ENCODE results near the gene FAM25A. TPM values are rescaled to one million over a fixed set of nuclear protein-coding genes. Genes with fewer than 3 reads are reported as not detected.
A peak's percentile ranks its signal among the peaks of the same experiment; 100 is the strongest.
"Not testable (repeated sequence)": the region's sequence is repeated elsewhere in the genome, so short reads cannot be mapped to it uniquely, and the experiment has no call there.

Gene FAM25A
- total RNA-seq, 1 donor from 2014 or later, result not detected

DNA sequence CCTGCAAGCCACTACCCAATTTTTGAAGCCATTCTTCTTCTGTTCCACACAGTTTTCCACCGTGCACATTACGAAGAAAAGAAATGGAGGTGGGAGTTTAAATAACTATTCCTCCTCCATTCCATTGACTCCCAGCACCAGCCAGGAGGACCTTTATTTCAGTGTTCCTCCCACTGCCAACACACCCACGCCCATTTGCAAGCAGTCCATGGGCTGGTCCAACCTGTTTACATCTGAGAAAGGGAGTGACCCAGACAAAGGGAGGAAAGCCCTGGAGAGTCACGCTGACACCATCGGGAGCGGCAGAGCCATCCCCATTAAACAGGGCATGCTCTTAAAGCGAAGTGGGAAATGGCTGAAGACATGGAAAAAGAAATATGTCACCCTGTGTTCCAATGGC lies 11.8 kb upstream of the FAM25A start:
- not testable (repeated sequence) for DNase-seq (ENCODE audit: low spot score in 2 of 2); FAIRE-seq

DNA sequence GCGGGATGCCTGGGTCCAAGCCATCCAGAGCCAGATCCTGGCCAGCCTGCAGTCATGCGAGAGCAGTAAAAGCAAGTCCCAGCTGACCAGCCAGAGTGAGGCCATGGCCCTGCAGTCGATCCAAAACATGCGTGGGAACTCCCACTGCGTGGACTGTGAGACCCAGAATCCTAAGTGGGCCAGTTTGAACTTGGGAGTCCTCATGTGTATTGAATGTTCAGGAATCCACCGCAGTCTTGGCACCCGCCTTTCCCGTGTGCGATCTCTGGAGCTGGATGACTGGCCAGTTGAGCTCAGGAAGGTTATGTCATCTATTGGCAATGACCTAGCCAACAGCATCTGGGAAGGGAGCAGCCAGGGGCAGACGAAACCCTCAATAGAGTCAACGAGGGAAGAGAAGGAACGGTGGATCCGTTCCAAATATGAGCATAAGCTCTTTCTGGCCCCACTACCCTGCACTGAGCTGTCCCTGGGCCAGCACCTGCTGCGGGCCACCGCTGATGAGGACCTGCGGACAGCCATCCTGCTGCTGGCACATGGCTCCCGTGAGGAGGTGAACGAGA lies 10.9 kb upstream of the FAM25A start:
- FAIRE-seq; DNase-seq (ENCODE audit: low spot score in 2 of 2): not testable (repeated sequence)

DNA sequence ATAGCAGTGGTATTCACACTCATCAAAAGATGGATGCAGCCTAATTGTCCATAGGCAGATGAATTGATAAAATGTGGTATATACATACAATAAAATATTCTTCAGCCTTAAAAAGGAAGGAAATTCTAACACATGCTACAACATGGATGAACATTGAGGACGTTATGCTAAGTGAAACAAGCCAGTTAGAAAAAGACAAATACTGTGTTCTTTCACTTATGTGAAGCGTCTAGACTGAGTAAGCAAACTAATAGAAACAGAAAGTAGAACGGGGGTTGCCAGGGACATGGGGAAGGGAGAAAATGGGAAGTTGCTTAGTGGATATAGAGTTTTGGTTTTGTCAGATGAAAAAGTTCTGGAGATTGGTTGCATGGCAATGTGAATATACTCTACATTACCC lies 6.6 kb upstream of the FAM25A start:
- not testable (repeated sequence) for FAIRE-seq

DNA sequence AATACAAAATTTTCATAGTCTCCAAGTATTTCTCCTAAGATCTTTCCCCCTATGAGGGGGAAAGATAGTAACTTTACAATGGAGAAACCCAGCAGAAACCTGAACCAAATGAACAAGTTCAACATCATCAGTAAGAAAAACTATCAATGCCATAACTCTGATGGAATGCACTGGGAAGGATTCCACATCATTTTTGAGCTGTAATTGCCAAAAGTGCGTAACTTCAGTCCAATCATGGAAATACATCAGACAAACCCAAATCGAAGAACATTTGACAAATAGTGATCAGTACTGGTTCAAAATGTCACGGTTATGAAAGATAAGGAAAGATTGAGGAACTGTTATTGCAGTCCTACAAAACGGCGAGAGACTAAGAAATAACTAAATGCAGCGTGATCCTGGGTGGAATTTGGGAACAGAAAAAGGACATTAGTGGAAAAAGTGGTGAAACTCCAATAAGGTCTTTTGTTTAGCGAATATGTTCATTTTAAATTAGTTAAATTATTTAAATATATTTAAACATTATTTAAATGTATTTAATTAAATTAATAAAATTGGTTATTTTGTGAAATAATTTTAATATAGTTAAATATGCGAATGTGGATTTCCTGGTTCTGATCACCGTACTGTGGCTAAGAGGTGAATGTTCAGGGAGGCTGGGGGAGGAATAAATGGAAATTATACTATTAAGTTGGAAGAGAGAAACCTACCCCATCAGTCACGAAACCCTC lies 4.9 kb upstream of the FAM25A start:
- DNase-seq (ENCODE audit: low spot score in 2 of 2); FAIRE-seq: not testable (repeated sequence)

More for the DNA sequence above, 6.6 kb upstream of the FAM25A start:
- DNase-seq (ENCODE audit: low spot score in 2 of 2), result not testable (repeated sequence)

DNA sequence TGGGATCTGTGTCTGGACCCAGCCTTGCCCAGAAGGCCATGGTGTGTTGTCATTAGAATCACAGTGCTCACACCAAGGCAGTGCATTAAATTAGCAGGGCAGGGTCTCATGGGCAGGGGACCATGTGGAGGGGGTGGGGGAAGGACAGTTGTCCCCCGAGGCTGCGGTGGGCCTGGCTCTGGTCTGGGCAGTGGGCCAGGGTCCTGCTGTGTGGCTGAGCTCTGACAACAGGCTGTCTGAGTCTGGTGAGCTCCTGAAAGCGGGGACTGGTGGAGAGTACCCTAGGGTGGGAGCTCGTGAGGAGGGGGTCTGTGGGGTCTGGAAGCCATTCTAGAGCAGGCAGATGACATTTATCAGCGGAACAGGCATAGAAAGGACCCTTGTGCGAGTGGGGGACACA lies 2.0 kb upstream of the FAM25A start:
- DNase-seq (ENCODE audit: low spot score in 2 of 2); FAIRE-seq: not testable (repeated sequence)

DNA sequence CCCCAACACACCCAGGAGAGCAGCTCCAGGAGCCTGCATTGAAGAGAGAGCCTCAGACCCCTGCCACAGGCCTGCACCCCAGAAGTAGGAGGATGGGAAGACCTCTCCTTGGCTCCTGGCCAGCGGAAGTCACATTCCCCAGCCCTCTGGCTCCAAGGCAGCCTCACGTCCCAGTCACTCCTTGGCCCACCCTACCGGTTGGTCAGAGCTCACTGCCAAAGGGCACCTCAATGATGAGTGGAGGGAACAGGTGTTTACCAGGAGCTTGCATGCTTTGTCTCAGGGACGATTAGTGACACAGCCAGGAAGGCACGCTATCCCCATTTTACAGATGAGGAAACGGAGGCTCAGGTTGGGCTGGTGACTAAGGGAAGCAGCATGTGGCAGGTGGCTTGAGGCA lies 1.0 kb upstream of the FAM25A start:
- not testable (repeated sequence) for DNase-seq (ENCODE audit: low spot score in 2 of 2); FAIRE-seq

DNA sequence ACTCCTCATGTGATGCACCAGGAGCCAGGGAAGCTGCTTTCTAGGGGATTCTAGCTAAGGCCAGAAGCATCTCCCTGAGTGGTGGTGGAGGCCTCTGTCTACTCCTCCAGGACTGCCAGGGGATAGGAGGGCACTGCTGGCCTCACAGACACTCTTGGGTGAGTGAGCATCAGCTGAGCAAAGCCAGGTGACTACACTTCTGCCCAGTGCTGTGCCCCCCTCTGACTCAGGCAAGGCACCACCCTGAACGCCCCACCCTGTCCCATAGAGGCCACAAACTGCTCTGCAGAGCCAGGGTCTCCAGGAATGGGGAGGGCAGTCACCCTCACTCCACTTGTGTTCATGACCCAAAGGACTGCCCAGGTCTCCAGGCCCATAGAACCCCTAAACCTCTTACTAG lies 590 bp upstream of the FAM25A start:
- FAIRE-seq; DNase-seq (ENCODE audit: low spot score in 2 of 2): not testable (repeated sequence)

DNA sequence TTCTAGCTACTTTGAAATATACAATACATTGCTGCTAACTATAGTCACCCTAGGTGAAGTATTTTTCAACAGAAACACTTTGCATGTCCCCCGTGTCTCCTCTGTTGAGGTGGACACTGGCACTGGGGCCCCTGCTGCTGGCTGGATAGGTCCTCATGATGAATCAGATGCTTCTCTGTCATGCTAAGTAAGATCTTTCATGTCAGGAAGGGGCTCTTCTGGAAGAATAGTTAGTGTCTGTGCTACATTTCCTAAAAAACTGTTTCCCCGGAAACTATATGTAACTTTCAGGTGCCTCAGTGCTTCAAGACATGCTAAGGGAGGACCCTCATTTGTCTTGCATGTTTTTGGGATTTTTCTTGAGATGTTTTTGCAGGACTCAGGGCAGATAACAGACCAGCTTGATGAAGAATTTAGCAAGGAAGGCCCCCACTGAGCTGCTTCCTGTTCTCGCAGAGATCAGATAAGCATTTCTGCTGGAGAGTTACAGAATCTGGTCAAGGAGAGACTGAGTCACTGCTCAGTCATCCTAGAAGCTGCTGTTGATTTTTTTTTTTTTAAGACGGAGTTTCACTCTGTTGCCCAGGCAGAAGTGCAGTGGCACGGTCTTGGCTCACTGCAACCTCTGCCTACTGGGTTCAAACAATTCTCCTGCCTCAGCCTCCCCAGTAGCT lies 5.3 kb downstream of the FAM25A start:
- FAIRE-seq; DNase-seq (ENCODE audit: low spot score in 2 of 2): not testable (repeated sequence)

DNA sequence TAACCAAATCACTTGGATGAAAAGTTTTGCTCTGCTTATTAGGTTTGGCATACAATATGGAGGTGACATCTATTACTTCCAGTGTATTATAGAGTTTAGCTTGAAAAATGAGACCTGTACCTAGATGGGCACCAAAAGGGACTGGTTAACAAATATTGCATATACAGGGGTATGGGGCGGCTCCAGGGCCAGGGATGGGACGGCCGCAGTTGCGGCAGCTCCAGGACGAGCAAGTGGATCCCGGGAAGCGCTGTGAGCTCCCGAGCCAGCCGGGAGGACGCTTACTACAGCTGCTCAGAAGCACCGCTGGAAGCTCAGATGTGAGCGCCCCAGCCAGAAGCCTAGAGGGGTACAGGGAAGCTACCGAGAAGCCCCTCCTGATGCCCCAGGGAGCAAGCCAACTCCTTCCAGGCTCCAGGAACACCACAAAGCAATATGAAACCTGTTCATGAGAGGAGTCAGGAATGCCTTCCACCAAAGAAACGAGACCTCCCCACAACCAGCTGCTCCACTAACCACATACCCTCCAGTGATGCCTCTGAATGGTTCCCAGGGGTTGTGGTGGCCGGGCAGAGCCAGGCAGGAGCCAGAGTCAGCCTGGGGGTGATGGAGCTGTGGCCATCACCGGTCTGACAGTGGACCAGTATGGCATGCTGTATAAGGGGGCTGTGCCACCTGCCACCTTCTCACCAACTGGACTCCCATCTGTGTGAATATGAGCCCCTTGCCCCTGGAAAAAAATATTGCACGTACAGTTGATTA lies 6.8 kb downstream of the FAM25A start:
- not testable (repeated sequence) for FAIRE-seq

DNA sequence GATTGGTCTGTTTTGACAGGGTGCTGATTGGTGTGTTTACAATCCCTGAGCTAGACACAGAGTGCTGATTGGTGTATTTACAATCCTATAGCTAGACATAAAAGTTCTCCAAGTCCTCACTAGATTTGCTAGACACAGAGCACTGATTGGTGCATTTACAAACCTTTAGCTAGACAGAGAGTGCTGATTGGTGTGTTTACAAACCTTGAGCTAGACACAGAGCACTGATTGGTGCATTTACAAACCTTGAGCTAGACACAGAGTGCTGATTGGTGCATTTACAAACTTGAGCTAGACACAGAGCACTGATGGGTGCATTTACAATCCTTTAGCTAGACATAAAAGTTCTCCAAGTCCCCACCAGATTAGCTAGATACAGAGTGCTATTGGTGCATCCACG lies 10.3 kb downstream of the FAM25A start:
- DNase-seq (ENCODE audit: low spot score in 2 of 2); FAIRE-seq: not testable (repeated sequence)

More for the DNA sequence above, 6.8 kb downstream of the FAM25A start:
- not testable (repeated sequence) for DNase-seq (ENCODE audit: low spot score in 2 of 2)

DNA sequence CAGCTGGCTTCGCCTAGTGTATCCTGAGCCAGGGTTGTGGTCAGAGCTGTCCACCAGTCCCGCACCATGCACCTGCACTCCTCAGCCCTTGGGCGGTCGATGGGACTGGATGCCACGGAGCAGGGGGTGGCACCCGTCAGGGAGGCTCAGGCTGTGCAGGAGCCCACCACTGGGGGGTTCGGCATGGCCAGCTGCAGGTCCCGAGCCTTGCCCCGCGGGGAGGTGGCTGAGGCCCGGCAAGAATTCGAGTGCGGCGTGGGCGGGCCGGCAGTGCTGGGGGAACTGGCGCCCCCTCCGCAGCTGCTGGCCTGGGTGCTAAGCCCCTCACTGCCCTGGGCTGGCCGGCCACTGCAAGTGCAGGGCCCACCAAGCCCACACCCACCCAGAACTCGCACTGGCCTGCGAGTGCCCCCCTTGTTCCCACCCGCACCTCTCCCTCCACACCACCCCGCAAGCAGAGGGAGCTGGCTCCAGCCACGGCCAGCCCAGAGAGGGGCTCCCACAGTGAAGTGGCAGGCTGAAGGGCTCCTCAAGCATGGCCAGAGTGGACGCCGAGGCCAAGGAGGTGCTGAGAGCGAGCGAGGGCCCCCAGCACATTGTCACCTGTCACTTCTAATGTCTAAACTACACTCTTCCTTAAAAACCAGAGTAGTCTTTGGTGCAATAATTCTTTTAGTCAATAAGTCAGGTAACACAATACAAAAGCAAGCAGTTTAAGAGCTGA lies 11.0 kb downstream of the FAM25A start:
- FAIRE-seq, result no peak
- no peak for DNase-seq (ENCODE audit: low spot score in 2 of 2)

DNA sequence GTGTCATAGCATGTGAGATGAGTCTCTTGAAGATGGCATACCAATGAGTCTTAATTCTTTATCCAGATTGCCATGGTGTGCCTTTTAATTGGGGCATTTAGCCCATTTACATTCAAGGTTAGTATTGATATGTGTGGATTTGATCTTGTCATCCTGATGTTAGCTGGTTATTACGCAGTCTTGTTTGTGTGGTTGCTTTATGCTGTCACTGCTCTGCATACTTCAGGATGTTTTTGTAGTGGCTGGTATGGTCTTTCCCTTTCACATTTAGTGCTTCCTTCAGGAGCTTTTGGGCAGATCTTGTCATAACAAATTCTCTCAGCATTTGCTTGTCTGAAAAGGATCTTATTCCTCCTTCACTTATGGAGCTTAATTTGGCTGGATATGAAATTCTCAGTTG lies 16.5 kb downstream of the FAM25A start:
- FAIRE-seq (no peak), DNase-seq (ENCODE audit: low spot score in 2 of 2) (no peak)

DNA sequence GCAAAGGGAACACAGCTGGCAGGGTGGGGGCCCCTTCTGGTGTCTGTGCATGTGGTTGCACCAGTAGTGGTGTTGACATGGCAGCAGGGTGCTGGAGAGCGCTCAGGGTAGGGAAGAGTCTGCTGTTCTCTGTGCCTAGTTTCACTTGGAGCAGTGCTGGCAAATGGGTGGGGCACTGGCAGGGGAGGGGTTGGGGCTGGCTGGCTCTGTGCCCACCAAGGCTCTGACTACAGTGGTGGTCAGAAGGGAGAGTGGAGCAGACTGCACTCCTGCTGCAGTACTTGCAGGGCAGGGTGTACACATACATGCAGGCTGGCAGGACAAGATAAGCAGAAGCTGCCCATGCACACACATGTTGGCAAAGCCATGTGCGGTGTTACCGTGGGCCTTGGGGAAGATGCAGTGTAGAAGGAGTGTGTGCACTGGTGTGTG lies 18.2 kb downstream of the FAM25A start:
- DNase-seq (ENCODE audit: low spot score in 2 of 2) (no peak), FAIRE-seq (no peak)

DNA sequence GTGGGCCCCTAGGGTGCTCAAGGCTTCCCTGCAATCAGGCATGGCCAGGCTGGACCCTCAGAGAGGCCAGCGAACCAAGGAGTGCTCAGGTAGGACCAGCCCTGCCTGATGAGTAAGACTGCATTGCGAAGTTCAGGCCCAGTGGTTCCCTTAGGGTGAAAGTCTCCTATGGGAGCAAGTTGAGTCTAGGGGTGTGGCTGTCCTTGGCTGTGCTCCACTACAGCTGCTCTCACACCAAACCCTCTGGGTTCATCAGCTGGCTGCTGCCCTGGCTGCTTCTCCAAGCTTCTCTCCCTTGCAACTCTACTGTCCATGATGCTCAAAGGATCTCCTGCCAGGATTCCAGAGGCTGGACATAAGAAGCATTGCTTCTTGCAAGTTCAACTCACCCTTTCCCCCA lies 18.7 kb downstream of the FAM25A start:
- FAIRE-seq (no peak), DNase-seq (ENCODE audit: low spot score in 2 of 2) (no peak)

DNA sequence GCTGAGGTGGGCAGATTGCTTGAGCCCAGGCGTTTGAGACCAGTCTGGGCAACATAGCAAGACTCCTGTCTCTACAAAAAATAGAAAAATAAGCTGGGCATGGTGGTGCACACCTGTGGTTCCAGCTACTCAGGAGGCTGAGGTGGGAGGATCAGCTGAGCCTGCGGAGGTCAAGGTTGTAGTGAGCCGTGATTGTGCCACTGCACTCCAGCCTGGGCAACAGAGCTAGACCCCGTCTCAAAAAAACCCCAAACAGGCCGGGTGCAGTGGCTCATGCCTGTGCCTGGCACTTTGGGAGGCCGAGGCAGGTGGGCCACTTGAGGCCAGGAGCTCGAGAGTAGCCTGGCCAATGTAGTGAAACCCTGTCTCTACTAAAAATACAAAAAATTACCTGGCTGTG lies 23.5 kb downstream of the FAM25A start:
- not testable (repeated sequence) for DNase-seq (ENCODE audit: low spot score in 2 of 2); FAIRE-seq

DNA sequence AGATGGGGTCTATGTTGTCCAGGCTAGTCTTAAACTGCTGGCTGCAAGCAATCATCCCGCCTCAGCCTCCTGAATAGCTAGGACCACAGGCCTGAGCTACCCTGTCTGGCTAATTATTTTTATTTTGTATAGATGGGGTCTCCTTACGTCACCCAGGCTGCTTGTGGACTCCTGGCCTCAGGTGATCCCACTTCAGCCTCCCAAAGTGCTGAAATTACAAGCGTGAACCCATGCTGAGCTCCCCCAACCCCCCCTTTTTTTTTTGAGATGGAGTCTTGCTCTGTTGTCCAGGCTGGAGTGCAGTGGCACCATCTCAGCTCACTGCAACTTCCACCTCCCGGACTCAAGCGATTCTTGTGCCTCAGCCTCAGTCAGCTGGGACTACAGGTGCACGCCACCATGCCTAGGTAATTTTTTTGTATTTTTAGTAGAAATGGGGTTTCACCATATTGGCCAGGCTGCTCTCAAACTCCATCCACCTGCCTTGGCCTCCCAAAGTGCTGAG lies 25.4 kb downstream of the FAM25A start:
- no peak for DNase-seq (ENCODE audit: low spot score in 2 of 2)
- FAIRE-seq, result no peak

DNA sequence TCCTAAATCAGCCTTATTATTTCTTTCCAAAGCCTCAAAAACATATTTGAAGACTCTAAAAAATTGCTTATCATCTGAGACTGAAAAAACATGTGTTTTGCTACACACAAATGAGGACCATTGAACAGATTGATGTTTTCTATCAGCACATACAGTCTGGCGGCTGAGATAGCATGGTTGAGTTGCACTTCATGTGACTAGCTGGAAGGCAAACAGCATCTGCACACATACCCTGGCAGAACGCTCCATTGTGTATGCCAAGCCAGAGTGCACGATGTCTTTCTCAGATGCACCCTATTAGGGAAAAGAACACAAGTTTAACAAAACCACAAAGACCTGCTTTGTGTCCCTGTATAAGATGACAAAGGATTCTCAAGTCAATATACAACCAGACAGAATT lies 33.0 kb downstream of the FAM25A start:
- peak; percentile 51 for FAIRE-seq

DNA sequence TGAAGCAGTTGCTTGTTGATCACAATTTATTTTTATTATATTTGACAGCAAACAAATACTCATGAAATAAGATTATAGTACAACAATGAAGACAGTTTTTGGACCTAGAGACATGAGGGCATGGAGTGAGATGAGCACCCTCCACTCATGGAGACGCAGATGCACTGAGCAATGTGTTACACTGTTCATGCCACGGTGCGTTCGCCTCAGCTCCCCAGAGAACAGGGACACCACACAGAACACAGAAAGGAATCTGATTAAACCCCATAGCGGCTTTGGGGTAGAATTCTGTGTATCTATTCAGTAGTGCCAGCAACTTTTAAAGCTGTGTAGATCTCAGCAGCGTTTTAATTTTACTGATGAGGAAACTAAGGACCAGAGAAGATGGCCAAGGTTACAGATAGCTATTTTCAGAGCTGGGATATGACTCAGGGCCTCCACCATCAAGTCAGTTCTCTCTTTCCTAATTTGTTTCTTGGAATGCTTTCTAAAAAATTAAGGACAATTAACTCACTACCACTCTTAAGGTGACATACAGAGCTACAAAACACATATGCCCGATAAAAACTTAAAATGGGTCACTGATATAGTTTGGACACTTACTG lies 33.6 kb downstream of the FAM25A start:
- DNase-seq (ENCODE audit: low spot score in 2 of 2) (no peak), FAIRE-seq (no peak)

More for the DNA sequence above, 33.0 kb downstream of the FAM25A start:
- DNase-seq (ENCODE audit: low spot score in 2 of 2), result peak in 1 of 2 donors; percentile 28
